GM21576 (cell line): ENCODE measurements around the gene DSCAML1.

Experiments used
- ATAC-seq: cut with Tn5 transposase; IDR thresholded peaks from one replicate; pipeline ENCODE4 v1.9.1; 2021; ENCODE audit warnings: mild to moderate bottlenecking, moderate library complexity; ENCODE audit not compliant: unreplicated experiment

DSCAML1 gene

GRCh38 chr11:117506971-117507370 is 290.0 kb downstream of the DSCAML1 start:
- no peak for ATAC-seq

DNA sequence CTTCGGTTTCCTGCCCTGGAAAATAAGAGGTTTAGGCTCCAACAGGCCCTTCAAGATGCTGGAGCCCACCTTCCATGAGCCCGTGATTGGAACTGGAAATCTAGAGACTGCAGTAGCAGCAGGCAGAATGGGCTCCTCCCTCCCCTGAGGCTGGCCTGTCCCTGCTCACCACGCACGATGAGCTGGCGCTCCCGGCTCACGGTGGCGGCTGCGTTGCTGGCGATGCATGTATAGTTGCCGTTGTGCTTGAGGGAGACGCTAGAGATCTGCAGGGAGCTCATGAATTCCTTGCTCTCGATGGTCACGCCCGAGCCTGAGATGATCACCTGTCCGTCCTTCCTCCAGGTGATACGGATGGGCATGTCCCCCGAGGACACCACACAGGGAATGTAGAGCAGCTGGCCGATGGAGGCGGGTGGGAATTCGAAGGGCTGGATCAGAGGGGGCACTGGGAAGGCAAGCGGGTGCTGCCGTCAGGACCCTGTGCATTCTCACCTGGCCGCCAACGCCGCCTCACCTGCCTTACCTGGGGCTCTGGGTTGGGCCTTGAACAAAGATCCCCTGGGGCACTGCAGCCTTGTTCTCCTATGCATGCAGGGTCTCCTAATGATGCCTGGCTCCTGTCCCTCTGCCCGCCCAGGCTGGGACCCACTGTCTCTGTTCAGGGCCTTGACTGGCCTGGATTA is 291.6 kb downstream of the DSCAML1 start:
- no peak for ATAC-seq

GRCh38 chr11:117502779-117503100 is 294.3 kb downstream of the DSCAML1 start:
- ATAC-seq = no peak

- ATAC-seq = no peak
Measured at GRCh38 chr11:117502015-117502778, 294.8 kb downstream of the DSCAML1 start.

DNA sequence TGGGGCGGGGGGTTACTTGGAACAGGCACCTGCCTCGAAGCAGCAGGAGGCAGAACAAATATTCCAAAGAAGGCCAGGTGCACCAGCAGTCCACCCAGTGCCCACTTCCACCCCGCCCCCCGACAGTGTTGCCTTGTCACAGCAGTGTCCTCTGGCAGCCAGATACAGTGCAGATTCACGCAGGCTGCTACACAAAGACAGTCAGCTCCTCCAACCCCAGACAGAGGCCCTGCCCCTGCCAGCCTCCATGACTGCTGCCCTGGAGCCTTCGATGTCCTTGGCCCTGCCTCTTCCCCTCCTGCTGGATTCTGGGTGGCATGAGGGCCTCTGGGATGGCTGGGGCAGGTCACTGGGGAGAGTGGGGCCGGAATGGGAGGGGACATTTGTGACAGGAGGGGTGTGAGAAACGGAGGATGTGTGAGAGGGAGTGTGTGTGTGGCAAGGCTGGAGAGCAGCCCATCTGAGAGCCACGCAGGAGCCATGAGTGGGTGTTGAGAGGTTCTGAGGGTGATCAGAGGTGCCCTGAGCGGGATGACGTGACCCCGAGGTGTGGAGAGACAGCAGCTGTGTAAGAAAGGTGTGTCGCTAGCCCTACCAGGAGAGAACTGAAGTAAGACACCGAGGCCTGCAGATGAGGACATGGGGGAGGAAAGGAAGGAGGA is 295.6 kb downstream of the DSCAML1 start:
- ATAC-seq = no peak

GRCh38 chr11:117498791-117499190 is 298.2 kb downstream of the DSCAML1 start:
- ATAC-seq = no peak

- ATAC-seq = no peak
Measured at GRCh38 chr11:117497206-117497951, 299.6 kb downstream of the DSCAML1 start.

GRCh38 chr11:117495357-117495756 is 301.7 kb downstream of the DSCAML1 start:
- no peak for ATAC-seq

- no peak for ATAC-seq
Measured at GRCh38 chr11:117492578-117493251, 304.3 kb downstream of the DSCAML1 start.

DNA sequence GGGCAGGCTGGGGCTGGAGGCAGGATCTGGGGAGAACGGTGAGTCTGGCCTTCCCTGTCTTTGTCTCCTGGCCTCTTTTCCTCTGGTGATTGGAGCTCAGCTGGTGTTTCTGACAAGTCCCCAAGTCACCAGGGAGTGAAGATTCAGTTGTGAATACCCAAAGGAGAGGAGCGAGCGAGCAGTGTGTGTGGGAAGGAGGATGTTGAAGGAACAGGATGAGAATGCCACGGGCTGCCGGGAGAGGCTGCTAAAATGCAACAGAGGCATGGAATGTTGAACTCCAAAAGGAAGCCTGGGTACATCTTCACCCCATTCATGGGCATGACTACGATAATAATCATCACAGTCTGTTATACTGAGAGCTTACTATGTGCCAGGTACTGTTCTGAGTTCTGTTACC is 306.1 kb downstream of the DSCAML1 start:
- ATAC-seq = no peak

DNA sequence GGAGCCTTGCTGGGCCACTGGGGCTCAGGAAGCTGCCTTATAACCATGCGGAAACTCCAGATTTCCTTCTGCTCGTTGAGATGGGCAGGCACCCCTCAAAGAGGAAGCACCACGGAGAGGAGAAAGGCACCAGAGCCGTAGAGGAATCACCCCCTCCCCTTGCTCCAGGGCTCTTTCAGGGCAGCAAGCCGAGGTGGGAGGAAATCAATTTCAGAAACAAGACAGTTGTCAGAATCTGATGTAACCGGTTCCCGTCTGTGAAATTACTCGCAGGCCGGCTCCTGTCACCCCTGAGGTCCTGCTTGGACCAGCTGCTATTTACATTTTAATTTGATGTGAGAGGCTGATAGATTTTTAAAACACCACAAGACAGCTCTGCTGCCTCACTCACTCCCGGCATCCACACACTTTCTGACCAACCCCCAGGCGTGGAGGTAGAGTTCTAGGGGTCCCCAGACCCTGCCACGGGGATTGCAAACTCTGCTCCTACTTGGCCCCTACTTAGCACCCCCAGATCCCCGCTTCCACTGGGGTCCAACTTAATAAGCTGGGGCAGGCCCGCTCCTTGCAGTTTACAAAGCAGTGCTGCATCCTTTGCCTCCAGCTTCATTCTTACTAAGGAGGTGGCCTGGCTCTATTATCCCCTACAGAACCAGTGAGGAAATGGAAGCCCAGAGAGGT is 306.9 kb downstream of the DSCAML1 start:
- ATAC-seq = no peak

DNA sequence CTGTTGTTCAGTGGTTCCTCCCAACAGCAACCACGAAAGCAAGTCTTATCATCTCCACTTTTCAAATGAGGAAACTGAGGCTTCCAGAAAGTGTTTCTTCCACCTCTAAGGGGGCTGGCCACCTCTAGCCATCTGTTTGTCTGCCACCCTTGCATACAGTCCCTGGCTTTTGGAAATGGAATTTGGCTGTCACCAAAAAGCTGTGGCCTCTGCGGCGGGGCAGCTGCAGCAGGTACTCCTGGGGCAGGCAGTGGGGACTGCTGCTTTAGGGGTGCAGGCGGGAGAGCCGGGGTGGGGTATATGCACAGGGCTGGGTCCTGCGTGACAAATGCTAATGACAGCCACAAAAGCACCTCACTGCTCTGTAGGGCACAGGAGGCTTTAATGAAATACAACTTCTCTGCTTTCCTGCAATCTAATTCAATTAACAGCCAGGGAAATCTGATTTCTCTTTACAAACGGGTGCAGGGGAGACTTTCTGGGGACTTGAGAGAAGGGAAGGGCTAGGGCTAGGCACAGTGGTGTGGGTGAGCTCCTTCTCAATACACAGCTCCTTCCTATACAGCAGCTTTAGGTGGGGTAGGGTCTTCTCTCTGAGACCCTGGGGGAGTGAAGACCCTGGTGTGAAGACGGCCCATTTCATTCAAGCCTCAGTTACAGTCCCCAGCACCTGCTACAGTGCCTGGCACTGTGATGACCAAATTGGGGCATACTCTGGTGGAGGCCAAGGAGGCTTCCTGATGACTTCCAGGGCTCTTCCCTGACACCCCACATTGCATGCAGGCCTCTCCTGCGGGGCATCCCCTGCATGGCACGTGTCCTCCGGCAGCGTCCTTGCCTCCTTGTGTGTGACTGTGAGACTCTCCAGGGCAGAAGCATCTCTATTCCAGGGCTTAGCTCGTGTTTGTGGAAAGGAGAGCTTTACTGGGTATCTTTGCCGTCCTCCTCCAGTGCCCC is 307.7 kb downstream of the DSCAML1 start:
- no peak for ATAC-seq

- ATAC-seq = no peak
Measured at GRCh38 chr11:117486059-117486458, 311.0 kb downstream of the DSCAML1 start.

- ATAC-seq = no peak
Measured at GRCh38 chr11:117484156-117484555, 312.9 kb downstream of the DSCAML1 start.

- no peak for ATAC-seq
Measured at GRCh38 chr11:117483372-117483771, 313.6 kb downstream of the DSCAML1 start.

GRCh38 chr11:117482881-117483280 is 314.1 kb downstream of the DSCAML1 start:
- no peak for ATAC-seq

GRCh38 chr11:117481885-117482284 is 315.1 kb downstream of the DSCAML1 start:
- no peak for ATAC-seq

- no peak for ATAC-seq
Measured at GRCh38 chr11:117481036-117481435, 316.0 kb downstream of the DSCAML1 start.

GRCh38 chr11:117480221-117480620 is 316.8 kb downstream of the DSCAML1 start:
- no peak for ATAC-seq
